Mammary epithelial cell (primary cell): ENCODE data around the gene GPRC5A.

Experiments used
- CTCF ChIP-seq, 2 donors: IDR thresholded peaks in 1 of 2; conservative IDR thresholded peaks in 1 of 2; 2 replicates each; pipeline ENCODE4 v1.5.1; 2011 to 2012; ENCODE audit warnings: inconsistent platforms in 2 of 2, low read length in 2 of 2, mild to moderate bottlenecking in 2 of 2, control low read depth in 1 of 2, low read depth in 1 of 2; ENCODE audit not compliant: insufficient read depth in 1 of 2; ENCODE audit errors: extremely low read depth in 1 of 2
- EZH2 ChIP-seq: IDR thresholded peaks from 2 replicates; pipeline ENCODE4 v1.6.1; 2012; ENCODE audit warnings: low read length, inconsistent platforms, borderline replicate concordance

GRCh38 chr12:12908711-12909110 lies 17.3 kb downstream of the GPRC5A start:
- TF ChIP-seq CTCF (conservative IDR thresholded peaks at IDR 0.05 in 1 of 2, IDR thresholded peaks at IDR 0.05 in 1 of 2; ENCODE audit: extremely low read depth in 1 of 2, insufficient read depth in 1 of 2, low read depth in 1 of 2, low read length in 2 of 2) (no peak), EZH2 (no peak)
